Panc1 (cell line): ENCODE data around the gene EGR1. TPM values are rescaled to one million over a fixed set of nuclear protein-coding genes. Genes with fewer than 3 reads are reported as not detected.

Experiments
- ATAC-seq: fragments of 200-7000 bp; cut with Tn5 transposase; 2 replicates; pipeline ENCODE4 v1.9.1; 2020; ENCODE audit warnings: mild to moderate bottlenecking, moderate library complexity
- BruUV-seq: library from RNA; stranded (reverse); fragments of 400-500 nt; replicated peaks from 2 replicates; lab custom pipeline; 2021; lab: Mats Ljungman, UMichigan
- CTCF ChIA-PET: fragments of 300-600 bp; sonication (Branson Sonifier 250); formaldehyde crosslinking; loops from one replicate; lab custom pipeline; 2022; ENCODE audit warnings: antibody characterized with exemption; lab: Charles Lee
- POLR2A ChIA-PET: fragments of 300-600 bp; sonication (Branson Sonifier 250); formaldehyde crosslinking; loops from one replicate; lab custom pipeline; 2022; ENCODE audit warnings: antibody characterized with exemption; lab: Charles Lee
- DNase-seq: peaks from one replicate; pipeline ENCODE4 v3.0.0-alpha.2; 2010; ENCODE audit warnings: low read depth, low spot score
- H3K27ac ChIP-seq: 2 replicates; pipeline ENCODE4 v1.5.1; 2011; ENCODE audit warnings: mild to moderate bottlenecking, low read length, inconsistent platforms
- H3K27me3 ChIP-seq: fragments of 200-500 bp; sonication (Bioruptor generic); 2 replicates; pipeline ENCODE4 v1.6.0; 2014; ENCODE audit warnings: low read length, inconsistent platforms; ENCODE audit not compliant: control insufficient read depth, insufficient read depth
- H3K36me3 ChIP-seq: fragments of 200-500 bp; sonication (Bioruptor generic); 2 replicates; pipeline ENCODE4 v1.5.1; 2014; ENCODE audit warnings: inconsistent platforms, mild to moderate bottlenecking, low read length, moderate library complexity; ENCODE audit not compliant: control insufficient read depth, insufficient read depth
- H3K4me1 ChIP-seq: 2 replicates; pipeline ENCODE4 v1.5.1; 2011; ENCODE audit warnings: inconsistent platforms, mild to moderate bottlenecking, low read length, moderate library complexity; ENCODE audit not compliant: control insufficient read depth, insufficient read depth
- H3K4me3 ChIP-seq, 2 experiments: 2 replicates each; pipeline ENCODE4 v1.5.1; 2011 to 2012; ENCODE audit warnings: low read depth in 2 of 2, low read length in 2 of 2, mild to moderate bottlenecking in 2 of 2, inconsistent platforms in 1 of 2, moderate library complexity in 1 of 2
- H3K9me3 ChIP-seq: fragments of 200-500 bp; sonication (Bioruptor generic); 2 replicates; pipeline ENCODE4 v1.5.1; 2014; ENCODE audit warnings: low read depth, mild to moderate bottlenecking, inconsistent platforms, low read length, moderate library complexity; ENCODE audit not compliant: control insufficient read depth, insufficient read depth
- CTCF ChIP-seq: fragments of 450-650 bp; IDR thresholded peaks from 2 replicates; pipeline ENCODE4 v1.5.1; 2017; ENCODE audit warnings: mild to moderate bottlenecking
- POLR2AphosphoS5 ChIP-seq: IDR thresholded peaks from 2 replicates; pipeline ENCODE4 v1.6.1; 2012; ENCODE audit warnings: mild to moderate bottlenecking, low read depth, low read length, moderate library complexity
- REST ChIP-seq, 2 experiments: IDR thresholded peaks; 2 replicates each; pipeline ENCODE4 v1.6.1; 2011 to 2012; ENCODE audit warnings: low read depth in 2 of 2, control low read depth in 1 of 2, low read length in 1 of 2, mild to moderate bottlenecking in 1 of 2, moderate library complexity in 1 of 2; ENCODE audit not compliant: insufficient read depth in 1 of 2
- SIN3A ChIP-seq: IDR thresholded peaks from 2 replicates; pipeline ENCODE4 v1.6.1; 2012; ENCODE audit warnings: low read depth, mild to moderate bottlenecking, low read length, moderate library complexity, borderline replicate concordance; ENCODE audit not compliant: insufficient read depth
- TCF7L2 ChIP-seq: IDR thresholded peaks from 2 replicates; pipeline ENCODE4 v1.6.1; 2011; ENCODE audit warnings: mild to moderate bottlenecking, low read depth, low read length, inconsistent platforms
- in situ Hi-C: cut with HindIII; loops from 2 replicates; pipeline ENCODE4 v1.10.0; 2016; ENCODE audit warnings: low sequenced_read_pairs, low pct_unique_long_range_greater_than_20kb
- intact Hi-C: fragments of 100-400 bp; cut with micrococcal nuclease; formaldehyde crosslinking; loops from one replicate; pipeline ENCODE4 v1.10.0; 2022; ENCODE audit not compliant: unreplicated experiment
- total RNA-seq: library from RNA; stranded (reverse); gene quantifications from one replicate; pipeline ENCODE4 v1.2.1, GENCODE V29; 2021; ENCODE audit not compliant: unreplicated experiment

EGR1 gene
- total RNA-seq, 1 experiment from 2014 or later = 12.0 TPM

- CTCF ChIA-PET = interaction anchor here (0.6 to 1.0 kb wide), 2 partner anchors 66 to 661 kb away, joined by 3 to 4 read pairs; no protein-coding TSS in a partner anchor
- ATAC-seq (peak; percentile 18), DNase-seq (no peak)
- TF ChIP-seq TCF7L2 = no peak
- TF ChIP-seq POLR2AphosphoS5 = no peak
- no peak for TF ChIP-seq REST (IDR thresholded peaks at IDR 0.05; ENCODE audit: insufficient read depth in 1 of 2, low read depth in 2 of 2, low read length in 1 of 2)
- Histone ChIP-seq H3K4me1 (peaks cover 4% of the 10 kb centered on the region; the same call in 1 of the 2 replicates), H3K27me3 (no peaks in the 10 kb centered on the region), H3K9me3 (no peaks in the 10 kb centered on the region), H3K36me3 (peaks cover 13% of the 10 kb centered on the region), H3K27ac (no peak overlapping the region), H3K4me3 (peak overlapping the region; percentile 45 to 52)
- intact Hi-C loops (no loop called here), in situ Hi-C loops (no loop called here)
- POLR2A ChIA-PET = interaction anchor here (0.7 kb wide), 1 partner anchor 105 kb away, joined by 3 read pairs; the partner anchor contains the start of gene ETF1
- BruUV-seq = no TSS peak
These were observed 27.1 kb upstream of the EGR1 start for GRCh38 chr5:138438003-138438723.

- no peak within 1 kb of the TSS for H3K27ac ChIP-seq
- no peak for DNase-seq
- in situ Hi-C loops = no loop called here
- H3K4me1 ChIP-seq = peaks cover 4% of the 10 kb centered on the region; the same call in 1 of the 2 replicates
- H3K27me3 ChIP-seq = no peaks in the 10 kb centered on the region
- BruUV-seq = no TSS peak
- intact Hi-C loops = no loop called here
- ATAC-seq = peak; percentile 75
- TF ChIP-seq POLR2AphosphoS5 (peak; percentile 58; the same call in 1 of the 2 replicates), TCF7L2 (no peak), SIN3A (0 out of 2 replicates have a peak, but pooled peaks have one; percentile 34)
- ChIA-PET POLR2A (no interaction called here), CTCF (interaction anchor here (0.6 to 1.0 kb wide), 2 partner anchors 65 to 661 kb away, joined by 3 to 4 read pairs; no protein-coding TSS in a partner anchor)
- H3K36me3 ChIP-seq = peaks cover 13% of the 10 kb centered on the region
- H3K4me3 ChIP-seq = peak within 1 kb of the TSS; percentile 45 to 52
- H3K9me3 ChIP-seq = no peaks in the 10 kb centered on the region
These were observed 26.4 kb upstream of the EGR1 start, which contains the start of gene REEP2 for GRCh38 chr5:138438724-138439476. TSS of gene REEP2 (plus strand) at chr5:138439057. CDS start at chr5:138439209, 152 bp downstream.

- in situ Hi-C loops = no loop called here
- DNase-seq (no peak), ATAC-seq (peak; percentile 33)
- intact Hi-C loops = no loop called here
- BruUV-seq = no TSS peak
- Histone ChIP-seq H3K4me3 (peak overlapping the region; percentile 34 to 45), H3K9me3 (no peaks in the 10 kb centered on the region), H3K4me1 (peaks cover 4% of the 10 kb centered on the region; the same call in 1 of the 2 replicates), H3K27me3 (no peaks in the 10 kb centered on the region), H3K36me3 (peaks cover 11% of the 10 kb centered on the region), H3K27ac (no peak overlapping the region)
- POLR2A ChIA-PET = no interaction called here
- TF ChIP-seq POLR2AphosphoS5 (no peak), SIN3A (no peak), CTCF (no peak), REST (IDR thresholded peaks at IDR 0.05; ENCODE audit: insufficient read depth in 1 of 2, low read depth in 2 of 2, low read length in 1 of 2) (no peak), TCF7L2 (no peak)
- CTCF ChIA-PET = no interaction called here
These were observed 25.7 kb upstream of the EGR1 start for GRCh38 chr5:138439477-138440158.
